ENCODE data around the gene RRP36. TPM values are rescaled to one million over a fixed set of nuclear protein-coding genes. Genes with fewer than 3 reads are reported as not detected.

Gene RRP36
- total RNA-seq, 1 experiment from 2014 or later: 62.5 TPM

GRCh38 chr6:43070028-43070632 is 48.7 kb downstream of the RRP36 start:
- Histone ChIP-seq H3K4me2 (no peak overlapping the region), H3K4me1 (replicated peaks; ENCODE audit: insufficient read depth) (no peaks in the 10 kb centered on the region), H3K9me3 (ENCODE audit: insufficient read depth, low read depth) (no peaks in the 10 kb centered on the region), H3K27ac (no peak overlapping the region), H3K36me3 (ENCODE audit: low read depth) (no peaks in the 10 kb centered on the region), H3K9me2 (ENCODE audit: insufficient read depth) (no peaks in the 10 kb centered on the region), H2AFZ (no peak overlapping the region), H3F3A (ENCODE audit: insufficient read depth, low read depth) (peaks cover 6% of the 10 kb centered on the region; the same call in 1 of the 2 replicates), H3K79me2 (ENCODE audit: low read depth) (no peaks in the 10 kb centered on the region), H3K27me3 (ENCODE audit: insufficient read depth, low read depth) (no peaks in the 10 kb centered on the region), H4K20me1 (ENCODE audit: insufficient read depth) (no peaks in the 10 kb centered on the region), H3K4me3 (no peak overlapping the region)
- peak; percentile 81 for TF ChIP-seq CTCF (conservative IDR thresholded peaks at IDR 0.05)
- TF ChIP-seq EZH2 (IDR thresholded peaks at IDR 0.05; ENCODE audit: low read depth): no peak
- CTCF ChIA-PET: interaction anchor here (0.5 kb wide), 1 partner anchor 94 kb away, joined by 3 read pairs; no protein-coding TSS in a partner anchor
- POLR2A ChIA-PET (ENCODE audit: unreplicated experiment): no interaction called here
- DNase-seq: peak; percentile 23 to 48
- BruUV-seq (replicated peaks): no TSS peak
- intact Hi-C loops (cut with micrococcal nuclease; ENCODE audit: unreplicated experiment): loop anchor here (1.0 kb wide), 1 partner anchor 73 kb away; no protein-coding TSS in a partner anchor

GRCh38 chr6:43074847-43075669 is 53.6 kb downstream of the RRP36 start:
- H3K79me2 ChIP-seq (ENCODE audit: low read depth): peaks cover 34% of the 10 kb centered on the region
- H3K9me3 ChIP-seq (ENCODE audit: insufficient read depth, low read depth): no peaks in the 10 kb centered on the region
- ChIA-PET CTCF (interaction anchor here (0.5 kb wide), 1 partner anchor 61 kb away, joined by 4 read pairs; the partner anchor contains the start of genes KLHDC3 and MEA1), POLR2A (ENCODE audit: unreplicated experiment) (interaction anchor here (0.6 kb wide), 1 partner anchor 105 kb away, joined by 4 read pairs; no protein-coding TSS in a partner anchor)
- H3K4me2 ChIP-seq: no peak overlapping the region
- no peaks in the 10 kb centered on the region for H4K20me1 ChIP-seq (ENCODE audit: insufficient read depth)
- H3K9me2 ChIP-seq (ENCODE audit: insufficient read depth): no peaks in the 10 kb centered on the region
- peaks cover 13% of the 10 kb centered on the region for H3K4me1 ChIP-seq (replicated peaks; ENCODE audit: insufficient read depth)
- H3K36me3 ChIP-seq (ENCODE audit: low read depth): no peaks in the 10 kb centered on the region
- BruUV-seq (replicated peaks): no TSS peak
- no peak overlapping the region for H2AFZ ChIP-seq
- no peak for DNase-seq
- H3K27me3 ChIP-seq (ENCODE audit: insufficient read depth, low read depth): no peaks in the 10 kb centered on the region
- H3F3A ChIP-seq (ENCODE audit: insufficient read depth, low read depth): peaks cover 14% of the 10 kb centered on the region
- no peak for TF ChIP-seq EZH2 (IDR thresholded peaks at IDR 0.05; ENCODE audit: low read depth)
- no peak for TF ChIP-seq CTCF (conservative IDR thresholded peaks at IDR 0.05)
- no peak overlapping the region for H3K4me3 ChIP-seq
- H3K27ac ChIP-seq: no peak overlapping the region
- intact Hi-C loops (cut with micrococcal nuclease; ENCODE audit: unreplicated experiment): no loop called here

- intact Hi-C loops (cut with micrococcal nuclease; ENCODE audit: unreplicated experiment): loop anchor here (2.0 kb wide), 2 partner anchors 21 to 45 kb away; no protein-coding TSS in a partner anchor
- no peak for TF ChIP-seq CTCF (conservative IDR thresholded peaks at IDR 0.05)
- TF ChIP-seq EZH2 (IDR thresholded peaks at IDR 0.05; ENCODE audit: low read depth): no peak
Observed at GRCh38 chr6:43075670-43076463, 54.4 kb downstream of the RRP36 start, which contains the start of gene PTK7. PTK7 (plus strand) TSS chr6:43076314; CDS start chr6:43076489, 175 bp downstream.

More at GRCh38 chr6:43075670-43076463, 54.4 kb downstream of the RRP36 start, which contains the start of gene PTK7:
- Histone ChIP-seq H3K4me2 (peak within 1 kb of the TSS; percentile 89), H3K4me3 (peak within 1 kb of the TSS; percentile 100), H3K9me3 (ENCODE audit: insufficient read depth, low read depth) (no peaks in the 10 kb centered on the region), H3K27me3 (ENCODE audit: insufficient read depth, low read depth) (no peaks in the 10 kb centered on the region), H4K20me1 (ENCODE audit: insufficient read depth) (no peaks in the 10 kb centered on the region; the same call in 1 of the 2 replicates), H3K27ac (0 out of 2 replicates have a peak within 1 kb of the TSS, but pooled peaks have one; percentile 32), H3K9me2 (ENCODE audit: insufficient read depth) (no peaks in the 10 kb centered on the region), H3F3A (ENCODE audit: insufficient read depth, low read depth) (peaks cover 14% of the 10 kb centered on the region), H3K36me3 (ENCODE audit: low read depth) (no peaks in the 10 kb centered on the region), H3K79me2 (ENCODE audit: low read depth) (peaks cover 41% of the 10 kb centered on the region), H2AFZ (peak within 1 kb of the TSS; percentile 100), H3K4me1 (replicated peaks; ENCODE audit: insufficient read depth) (peaks cover 13% of the 10 kb centered on the region)
- DNase-seq: peak in 1 of 2 experiments; percentile 73
- BruUV-seq (replicated peaks): TSS peak; percentile 21
- POLR2A ChIA-PET (ENCODE audit: unreplicated experiment): interaction anchor here (0.6 to 1.0 kb wide), 12 partner anchors 9 to 988 kb away, joined by 3 to 22 read pairs (median 8); partner anchors contain the start of genes BICRAL, KLC4 and MRPL2
- CTCF ChIA-PET: interaction anchor here (0.6 to 0.7 kb wide), 4 partner anchors 10 to 495 kb away, joined by 3 to 14 read pairs (median 4); no protein-coding TSS in a partner anchor
